GM23338 (cell line): Measurements from ENCODE around the gene ALKAL2.

Source experiments
- CREB1 ChIP-seq: fragments of 250-450 bp; sonication (Bioruptor Pico); IDR thresholded peaks from 2 replicates; pipeline ENCODE4 v1.5.0; 2020; ENCODE audit warnings: low read depth, mild to moderate bottlenecking, moderate library complexity
- CTCF ChIP-seq, 2 experiments: fragments of 200-600 bp in 1 of 2; sonication (generic) in 1 of 2; conservative IDR thresholded peaks; 2 replicates each; pipeline versions ENCODE4 v1.5.1 to v1.6.1; 2016 to 2017; ENCODE audit warnings: antibody characterized with exemption in 2 of 2, low read depth in 2 of 2, mild to moderate bottlenecking in 2 of 2, moderate library complexity in 1 of 2
- EZH2 ChIP-seq: fragments of 200-600 bp; sonication (generic); IDR thresholded peaks from one replicate; pipeline ENCODE4 v1.8.0; 2017; ENCODE audit warnings: antibody characterized with exemption, mild to moderate bottlenecking, low read depth; ENCODE audit not compliant: unreplicated experiment
- EZH2phosphoT487 ChIP-seq: fragments of 200-600 bp; sonication (generic); IDR thresholded peaks from one replicate; pipeline ENCODE4 v1.8.1; 2018; ENCODE audit warnings: antibody characterized with exemption; ENCODE audit not compliant: unreplicated experiment
- JUNB ChIP-seq: IDR thresholded peaks from one replicate; pipeline ENCODE4 v1.6.1; 2016; ENCODE audit warnings: antibody characterized with exemption; ENCODE audit not compliant: unreplicated experiment
- NANOG ChIP-seq: IDR thresholded peaks from 2 replicates; pipeline ENCODE4 v1.6.1; 2016; ENCODE audit warnings: antibody characterized with exemption, borderline replicate concordance
- POLR2AphosphoS5 ChIP-seq: IDR thresholded peaks from 2 replicates; pipeline ENCODE4 v1.6.1; 2016; ENCODE audit warnings: antibody characterized with exemption, low read depth
- REST ChIP-seq: IDR thresholded peaks from one replicate; pipeline ENCODE4 v1.6.1; 2018; ENCODE audit warnings: antibody characterized with exemption; ENCODE audit not compliant: unreplicated experiment
- STAT1 ChIP-seq: IDR thresholded peaks from one replicate; pipeline ENCODE4 v1.6.1; 2016; ENCODE audit warnings: antibody characterized with exemption; ENCODE audit not compliant: unreplicated experiment
- ZNF462 ChIP-seq: fragments of 250-450 bp; sonication (Bioruptor Pico); IDR thresholded peaks from 2 replicates; pipeline ENCODE4 v1.5.0; 2020; ENCODE audit warnings: mild to moderate bottlenecking, moderate library complexity

GRCh38 chr2:253202-253638, 34.7 kb downstream of the ALKAL2 start:
- TF ChIP-seq CTCF (conservative IDR thresholded peaks at IDR 0.05; ENCODE audit: low read depth in 2 of 2) (no peak), POLR2AphosphoS5 (no peak), CREB1 (CRISPR knock-in tag) (no peak), EZH2 (no peak), REST (no peak), NANOG (no peak), EZH2phosphoT487 (no peak), STAT1 (no peak), JUNB (no peak), ZNF462 (CRISPR knock-in tag) (no peak)
